Choroid plexus epithelial cell (primary cell): ENCODE measurements around the gene UCKL1.
A peak's percentile ranks its signal among the peaks of the same experiment; 100 is the strongest.
"Not testable (repeated sequence)": the region's sequence is repeated elsewhere in the genome, so short reads cannot be mapped to it uniquely, and the experiment has no call there.

ENCODE experiments used
- DNase-seq: peaks from one replicate; pipeline ENCODE4 v3.0.0-alpha.2; 2010; ENCODE audit warnings: low read depth
- H3K4me3 ChIP-seq: 2 replicates; pipeline ENCODE4 v1.5.1; 2011; ENCODE audit warnings: low read depth, mild to moderate bottlenecking, control low read depth, low read length, moderate library complexity
- CTCF ChIP-seq: conservative IDR thresholded peaks from 2 replicates; pipeline ENCODE4 v1.5.1; 2011; ENCODE audit warnings: low read depth, mild to moderate bottlenecking, control low read depth, inconsistent platforms, low read length, moderate library complexity

UCKL1 gene

GRCh38 chr20:63976980-63977738 is 20.9 kb upstream of the UCKL1 start:
- no peak for TF ChIP-seq CTCF
- DNase-seq: no peak
- no peak overlapping the region for H3K4me3 ChIP-seq

GRCh38 chr20:63976511-63976910 is 20.3 kb upstream of the UCKL1 start:
- not testable (repeated sequence) for DNase-seq, H3K4me3 ChIP-seq

GRCh38 chr20:63974402-63975200 is 18.4 kb upstream of the UCKL1 start:
- TF ChIP-seq CTCF: no peak
- no peak for DNase-seq
- H3K4me3 ChIP-seq: no peak overlapping the region

- peak; percentile 88 for DNase-seq
- peak overlapping the region; percentile 65 for H3K4me3 ChIP-seq
- TF ChIP-seq CTCF: peak; percentile 95
Measured at GRCh38 chr20:63973636-63974401, 17.6 kb upstream of the UCKL1 start.

- TF ChIP-seq CTCF: no peak
- no peak overlapping the region for H3K4me3 ChIP-seq
Measured at GRCh38 chr20:63973160-63973479, 16.9 kb upstream of the UCKL1 start.

GRCh38 chr20:63972312-63973159 is 16.3 kb upstream of the UCKL1 start:
- no peak for TF ChIP-seq CTCF
- DNase-seq: no peak

More at GRCh38 chr20:63973160-63973479, 16.9 kb upstream of the UCKL1 start:
- DNase-seq: no peak

GRCh38 chr20:63971960-63972311 is 15.7 kb upstream of the UCKL1 start:
- not testable (repeated sequence) for H3K4me3 ChIP-seq, DNase-seq

More at GRCh38 chr20:63972312-63973159, 16.3 kb upstream of the UCKL1 start:
- H3K4me3 ChIP-seq: no peak overlapping the region
